Panc1 (cell line): Measurements from ENCODE around the gene TNPO2.

Experiments
- REST ChIP-seq, 2 experiments: IDR thresholded peaks; 2 replicates each; pipeline ENCODE4 v1.6.1; 2011 to 2012; ENCODE audit warnings: low read depth in 2 of 2, control low read depth in 1 of 2, low read length in 1 of 2, mild to moderate bottlenecking in 1 of 2, moderate library complexity in 1 of 2; ENCODE audit not compliant: insufficient read depth in 1 of 2
- TF ChIP-seq, protein P1 (sequence below): fragments of 450-650 bp; IDR thresholded peaks from 2 replicates; pipeline ENCODE4 v1.5.1; 2017; ENCODE audit warnings: mild to moderate bottlenecking

- no peak for TF ChIP-seq REST (IDR thresholded peaks at IDR 0.05; ENCODE audit: insufficient read depth in 1 of 2, low read depth in 2 of 2, low read length in 1 of 2)
- TF ChIP-seq, protein P1, sequence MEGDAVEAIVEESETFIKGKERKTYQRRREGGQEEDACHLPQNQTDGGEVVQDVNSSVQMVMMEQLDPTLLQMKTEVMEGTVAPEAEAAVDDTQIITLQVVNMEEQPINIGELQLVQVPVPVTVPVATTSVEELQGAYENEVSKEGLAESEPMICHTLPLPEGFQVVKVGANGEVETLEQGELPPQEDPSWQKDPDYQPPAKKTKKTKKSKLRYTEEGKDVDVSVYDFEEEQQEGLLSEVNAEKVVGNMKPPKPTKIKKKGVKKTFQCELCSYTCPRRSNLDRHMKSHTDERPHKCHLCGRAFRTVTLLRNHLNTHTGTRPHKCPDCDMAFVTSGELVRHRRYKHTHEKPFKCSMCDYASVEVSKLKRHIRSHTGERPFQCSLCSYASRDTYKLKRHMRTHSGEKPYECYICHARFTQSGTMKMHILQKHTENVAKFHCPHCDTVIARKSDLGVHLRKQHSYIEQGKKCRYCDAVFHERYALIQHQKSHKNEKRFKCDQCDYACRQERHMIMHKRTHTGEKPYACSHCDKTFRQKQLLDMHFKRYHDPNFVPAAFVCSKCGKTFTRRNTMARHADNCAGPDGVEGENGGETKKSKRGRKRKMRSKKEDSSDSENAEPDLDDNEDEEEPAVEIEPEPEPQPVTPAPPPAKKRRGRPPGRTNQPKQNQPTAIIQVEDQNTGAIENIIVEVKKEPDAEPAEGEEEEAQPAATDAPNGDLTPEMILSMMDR: no peak
These were observed 48.6 kb upstream of the TNPO2 start for GRCh38 chr19:12772323-12772722.
